ENCODE measurements around the gene AFG3L2. TPM values are rescaled to one million over a fixed set of nuclear protein-coding genes. Genes with fewer than 3 reads are reported as not detected.
A peak's percentile ranks its signal among the peaks of the same experiment; 100 is the strongest.
"Not testable (repeated sequence)": the region's sequence is repeated elsewhere in the genome, so short reads cannot be mapped to it uniquely, and the experiment has no call there.

AFG3L2 gene
- polyA plus RNA-seq, 3 donors = 66.3 to 77.8 (median 66.5) TPM

DNA sequence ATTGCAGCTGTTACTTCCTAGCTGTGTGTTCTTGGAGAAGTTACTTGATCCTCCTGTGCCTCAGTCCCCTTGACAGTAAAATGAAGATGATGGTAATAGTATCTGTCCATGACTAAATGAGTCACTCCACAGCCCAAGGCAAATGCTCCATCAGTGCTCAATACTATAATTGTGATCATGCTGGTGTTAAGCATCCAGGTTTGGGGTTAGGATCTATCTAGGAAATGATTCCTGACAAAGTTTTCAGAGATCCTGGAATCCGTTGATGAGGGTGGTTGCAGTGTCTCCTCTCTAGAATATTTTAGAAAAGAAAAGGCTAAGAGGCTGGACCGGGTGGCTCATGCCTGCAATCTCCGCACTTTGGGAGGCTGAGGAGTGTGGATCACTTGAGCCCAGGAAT, 28.0 kb upstream of the AFG3L2 start:
- DNase-seq (ENCODE audit: extremely low read depth in 1 of 11, low read depth in 9 of 11, low spot score in 4 of 11) = no peak

DNA sequence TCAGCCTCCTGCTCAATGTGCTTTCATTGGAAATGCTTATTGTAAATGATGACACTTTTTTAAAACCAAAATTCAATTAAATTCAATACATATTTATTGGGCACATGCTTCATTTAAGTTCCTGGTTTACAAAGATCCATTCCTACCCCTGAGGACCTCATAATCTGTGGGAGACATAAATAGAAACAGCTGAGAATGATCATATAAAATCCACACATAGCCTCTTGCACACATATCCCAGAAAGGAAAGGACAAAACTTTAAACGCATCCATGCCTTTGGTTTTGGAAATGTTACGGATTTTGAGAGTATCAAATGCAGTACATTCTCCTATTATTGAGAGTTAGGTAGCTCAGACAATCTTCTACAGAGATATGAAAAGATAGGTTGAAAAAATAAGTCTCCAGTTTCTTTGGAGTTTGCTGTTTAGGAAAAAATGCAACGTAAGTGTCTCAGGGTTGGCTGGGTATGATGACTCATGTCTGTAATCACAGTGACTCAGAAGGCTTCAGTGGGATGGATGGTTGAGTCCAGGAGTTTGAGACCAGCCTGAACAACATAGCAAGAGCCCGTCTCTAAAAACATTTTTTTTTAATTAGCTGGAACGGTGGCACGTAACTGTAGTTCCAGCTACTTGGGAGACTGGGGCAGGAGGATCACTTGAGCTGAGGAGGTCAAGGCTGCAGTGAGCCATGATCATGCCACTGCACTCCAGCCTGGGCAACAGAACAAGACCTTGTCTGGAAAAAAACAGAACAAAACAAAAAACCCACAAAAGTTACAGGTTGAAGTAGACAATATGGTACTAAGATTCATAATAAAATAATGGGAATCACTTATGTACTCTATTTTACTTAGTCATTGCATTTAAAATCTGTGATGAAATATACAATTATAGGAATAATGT, 26.8 kb upstream of the AFG3L2 start:
- no peak for DNase-seq (ENCODE audit: extremely low read depth in 1 of 11, low read depth in 9 of 11, low spot score in 4 of 11)

GRCh38 chr18:12401881-12402280, 24.9 kb upstream of the AFG3L2 start:
- DNase-seq (ENCODE audit: extremely low read depth in 1 of 11, low read depth in 9 of 11, low spot score in 4 of 11) = no peak

DNA sequence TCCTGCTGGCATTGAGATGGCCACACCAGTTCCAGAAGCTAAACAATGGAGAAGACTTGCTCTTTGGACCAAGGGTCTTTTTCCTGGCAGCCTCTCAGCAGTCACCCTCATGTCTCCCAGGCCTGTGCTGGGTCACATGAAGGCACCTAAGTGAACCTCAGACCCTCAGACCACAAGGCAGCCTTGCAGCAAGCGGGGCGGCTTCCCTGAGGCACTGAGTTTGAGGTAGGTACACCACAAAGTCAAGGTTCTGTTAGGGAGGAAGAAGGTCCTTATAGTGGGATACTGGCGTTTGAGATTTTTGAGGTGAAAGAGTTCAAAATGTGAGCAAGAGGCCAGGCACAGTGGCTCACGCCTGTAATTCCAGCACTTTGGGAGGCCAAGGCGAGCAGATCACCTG, 22.2 kb upstream of the AFG3L2 start:
- no peak for DNase-seq (ENCODE audit: extremely low read depth in 1 of 11, low read depth in 9 of 11, low spot score in 4 of 11)

DNA sequence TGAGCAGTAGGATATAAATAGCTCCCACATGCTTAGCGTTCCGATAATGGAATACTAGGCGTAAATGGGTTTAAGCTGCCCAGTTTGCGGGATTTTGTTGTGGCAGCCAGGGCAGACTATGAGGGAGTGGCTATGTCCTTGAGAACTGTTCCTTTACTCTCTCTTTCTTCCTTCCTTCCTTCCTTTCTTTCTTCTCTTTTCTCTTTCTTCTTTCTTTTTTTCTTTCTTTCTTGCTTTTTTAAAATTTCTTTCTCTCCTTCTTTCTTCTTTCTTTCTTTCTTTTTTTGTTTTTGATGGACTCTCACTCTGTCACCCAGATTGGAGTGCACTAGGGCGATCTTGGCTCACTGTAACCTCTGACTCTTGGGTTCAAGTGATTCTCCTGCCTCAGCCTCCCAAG, 21.6 kb upstream of the AFG3L2 start:
- no peak for DNase-seq (ENCODE audit: extremely low read depth in 1 of 11, low read depth in 9 of 11, low spot score in 4 of 11)

- DNase-seq (ENCODE audit: extremely low read depth in 1 of 11, low read depth in 9 of 11, low spot score in 4 of 11) = no peak
Observed at GRCh38 chr18:12397793-12398192, 20.8 kb upstream of the AFG3L2 start.

DNA sequence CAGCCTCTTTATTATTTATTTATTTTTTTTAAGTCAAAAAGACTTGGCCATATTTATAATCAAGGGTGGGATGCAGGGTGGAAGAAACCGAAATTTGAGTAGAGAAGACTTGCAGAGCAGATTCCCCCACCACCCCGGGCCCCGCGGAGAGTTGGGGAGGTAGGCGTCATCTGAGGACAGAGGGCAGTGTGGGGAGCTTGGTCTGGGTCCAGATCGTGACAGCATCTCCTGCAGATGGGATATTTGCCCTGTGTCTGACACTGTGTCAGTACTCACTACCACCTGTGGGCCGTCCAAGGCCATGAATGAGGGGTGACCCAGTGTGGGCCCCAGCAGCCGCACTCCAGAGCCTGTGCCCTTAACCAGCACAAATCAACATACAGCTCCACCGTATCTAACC, 20.2 kb upstream of the AFG3L2 start:
- DNase-seq (ENCODE audit: extremely low read depth in 1 of 11, low read depth in 9 of 11, low spot score in 4 of 11) = no peak

DNA sequence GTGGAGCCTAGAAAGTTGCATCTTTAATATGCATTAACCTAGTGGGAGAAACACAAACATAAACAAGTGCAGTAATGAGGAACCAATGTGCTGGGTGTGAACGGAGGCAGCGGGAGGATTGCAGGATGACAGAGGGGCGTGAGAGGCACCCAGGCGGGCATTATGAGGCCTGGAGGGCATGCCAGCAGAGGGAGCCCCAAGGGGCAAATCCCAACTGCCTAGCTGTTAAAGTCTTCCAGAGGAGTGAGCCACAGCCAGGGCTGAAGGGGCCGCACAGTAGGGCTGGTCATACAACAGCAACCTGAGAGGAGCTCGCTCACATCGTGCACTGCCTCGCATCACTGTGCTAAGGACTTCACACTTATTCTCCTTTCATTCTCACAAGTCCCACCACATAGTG, 17.4 kb upstream of the AFG3L2 start:
- DNase-seq (ENCODE audit: extremely low read depth in 1 of 11, low read depth in 9 of 11, low spot score in 4 of 11) = no peak

- DNase-seq (ENCODE audit: extremely low read depth in 1 of 11, low read depth in 9 of 11, low spot score in 4 of 11) = no peak
Observed at GRCh38 chr18:12393998-12394397, 17.0 kb upstream of the AFG3L2 start.

- DNase-seq (ENCODE audit: extremely low read depth in 1 of 11, low read depth in 9 of 11, low spot score in 4 of 11) = no peak
Observed at GRCh38 chr18:12393510-12393909, 16.5 kb upstream of the AFG3L2 start.

DNA sequence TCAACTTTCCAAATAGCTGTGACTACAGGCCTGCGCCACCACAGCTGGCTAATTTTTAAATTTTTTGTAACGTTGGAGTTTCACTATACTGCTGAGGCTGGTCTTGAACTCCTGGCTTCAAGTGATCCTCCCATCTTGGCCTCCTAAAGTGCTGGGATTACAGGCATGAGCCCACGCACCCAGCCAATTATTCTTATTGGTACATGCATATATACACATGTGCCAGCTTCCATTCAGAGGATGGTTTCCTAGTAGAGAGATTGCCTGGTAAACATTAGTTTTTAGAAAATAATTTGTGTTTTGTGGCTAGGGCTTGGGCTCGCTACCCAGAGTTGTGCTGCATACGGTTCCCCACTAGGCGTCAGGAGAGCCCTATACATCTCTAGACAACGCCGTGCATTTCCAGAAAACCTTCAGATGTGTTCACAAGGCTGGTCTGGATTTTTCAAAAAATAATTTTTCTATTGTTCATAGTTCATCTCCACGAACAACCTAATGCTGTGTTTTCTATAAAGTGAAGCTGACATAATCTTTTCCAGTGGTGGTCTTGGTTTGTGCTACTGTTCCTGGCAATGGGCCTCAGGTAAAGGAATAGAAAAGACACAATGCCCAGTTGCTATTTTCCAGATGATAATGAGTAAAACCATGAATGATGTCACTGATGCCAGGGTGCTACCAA, 14.6 kb upstream of the AFG3L2 start:
- peak in 5 of 11 donors; percentile 44 to 57 (median 49) for DNase-seq (ENCODE audit: extremely low read depth in 1 of 11, low read depth in 9 of 11, low spot score in 4 of 11)

GRCh38 chr18:12388442-12388841, 11.4 kb upstream of the AFG3L2 start:
- DNase-seq (ENCODE audit: extremely low read depth in 1 of 11, low read depth in 9 of 11, low spot score in 4 of 11) = no peak

- DNase-seq (ENCODE audit: extremely low read depth in 1 of 11, low read depth in 9 of 11, low spot score in 4 of 11) = no peak
Observed at GRCh38 chr18:12384261-12384660, 7.2 kb upstream of the AFG3L2 start.

- DNase-seq (ENCODE audit: extremely low read depth in 1 of 11, low read depth in 9 of 11, low spot score in 4 of 11) = not testable (repeated sequence)
Observed at GRCh38 chr18:12383759-12384158, 6.7 kb upstream of the AFG3L2 start.

DNA sequence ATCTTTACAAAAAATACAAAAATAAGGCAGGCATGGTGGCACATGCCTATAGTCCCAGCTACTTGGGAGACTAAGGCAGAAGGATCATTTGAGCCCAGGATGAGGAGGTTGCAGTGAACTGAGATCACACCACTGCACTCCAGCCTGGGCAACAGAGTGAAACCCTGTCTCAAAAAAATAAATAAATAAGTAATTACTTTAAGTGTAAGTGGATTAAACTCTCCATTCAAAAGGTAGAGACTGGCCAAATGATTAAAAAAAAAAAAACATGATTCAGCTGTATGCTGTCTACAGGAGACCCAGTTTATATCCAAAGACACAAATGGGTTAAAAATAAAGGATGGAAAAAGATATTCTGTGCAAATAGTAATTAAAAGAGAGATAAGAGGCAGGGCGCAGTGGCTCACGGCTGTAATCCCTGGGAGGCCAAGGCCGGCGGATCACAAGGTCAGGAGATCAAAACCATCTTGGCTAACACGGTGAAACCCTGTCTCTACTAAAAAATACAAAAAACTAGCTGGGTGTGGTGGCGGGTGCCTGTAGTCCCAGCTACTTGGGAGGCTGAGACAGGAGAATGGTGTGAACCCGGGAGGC, 5.3 kb upstream of the AFG3L2 start:
- DNase-seq (ENCODE audit: extremely low read depth in 1 of 11, low read depth in 9 of 11, low spot score in 4 of 11) = not testable (repeated sequence)

DNA sequence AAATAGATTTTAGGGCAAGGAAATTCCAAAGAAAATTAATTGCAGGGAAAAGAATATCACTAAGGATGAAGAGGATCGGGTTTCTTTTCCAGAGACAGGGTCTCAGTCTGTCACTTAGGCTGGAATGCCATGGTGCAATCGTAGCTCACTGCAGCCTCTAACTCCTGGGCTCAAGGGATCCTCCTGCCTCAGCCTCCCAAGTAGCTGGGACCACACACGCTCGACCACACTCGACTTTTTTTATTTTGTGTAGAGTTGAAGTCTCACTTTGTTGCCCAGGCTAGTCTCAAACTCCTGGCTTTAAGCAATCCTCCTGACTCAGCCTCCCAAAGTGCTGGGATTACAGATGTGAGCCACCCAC, 1.2 kb upstream of the AFG3L2 start:
- peak in 3 of 11 donors; percentile 8 to 19 (median 13) for DNase-seq (ENCODE audit: extremely low read depth in 1 of 11, low read depth in 9 of 11, low spot score in 4 of 11)

GRCh38 chr18:12377556-12378197, 650 bp upstream of the AFG3L2 start:
- peak in 1 of 11 donors; percentile 92 for DNase-seq (ENCODE audit: extremely low read depth in 1 of 11, low read depth in 9 of 11, low spot score in 4 of 11)

DNA sequence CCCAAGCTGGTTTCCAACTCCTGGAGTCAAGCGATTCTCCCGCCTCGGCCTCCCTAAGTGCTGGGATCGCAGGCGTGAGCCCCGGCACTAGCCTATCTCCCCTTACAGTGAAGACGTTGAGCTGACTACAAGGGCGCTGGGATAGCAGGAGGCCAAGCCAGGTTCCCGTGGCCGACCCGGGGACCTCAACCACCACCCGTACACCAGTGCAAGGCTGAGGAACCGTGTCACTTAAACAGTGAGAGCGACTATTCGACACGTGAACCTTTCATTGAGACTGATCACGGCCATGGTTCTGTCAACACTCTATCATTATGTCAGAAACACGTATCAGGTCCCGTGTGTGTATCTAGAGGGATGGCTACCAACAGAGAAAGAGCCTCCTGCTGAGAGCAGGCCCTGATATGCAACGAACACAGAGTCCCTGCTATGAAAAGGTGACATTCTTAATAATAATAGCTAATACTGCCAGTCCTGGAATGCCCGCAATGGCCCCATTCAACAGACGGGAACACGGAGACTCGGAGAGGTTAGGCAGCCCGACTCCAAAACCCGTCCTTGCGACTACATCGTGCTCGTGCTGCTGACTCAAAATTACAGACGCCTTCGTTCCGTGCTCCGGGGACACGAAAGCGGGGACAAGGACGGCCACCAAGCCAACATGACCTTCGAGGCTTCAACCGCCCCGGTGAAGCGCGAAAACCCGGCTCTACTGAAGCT, 833 bp downstream of the AFG3L2 start:
- peak in 3 of 11 donors; percentile 8 to 33 (median 12) for DNase-seq (ENCODE audit: extremely low read depth in 1 of 11, low read depth in 9 of 11, low spot score in 4 of 11)

DNA sequence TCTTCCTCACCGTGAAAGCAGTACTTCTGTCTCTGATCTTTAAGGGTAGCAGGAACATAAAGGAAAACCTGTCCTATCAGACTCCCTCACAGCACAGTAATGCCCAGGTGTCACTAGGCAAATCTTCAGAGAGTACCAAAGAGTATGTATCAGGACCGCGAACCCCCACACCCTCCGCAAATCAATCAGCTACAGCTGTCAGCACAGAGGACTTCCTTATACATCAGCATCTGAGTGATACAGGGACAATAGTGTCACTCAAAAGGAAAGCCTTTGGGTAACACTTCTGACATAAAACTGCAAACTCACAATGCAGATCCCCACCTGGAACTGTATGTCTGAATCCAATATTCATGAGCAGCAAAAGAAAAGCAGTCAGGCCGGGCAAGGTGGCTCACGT, 2.6 kb downstream of the AFG3L2 start:
- DNase-seq (ENCODE audit: extremely low read depth in 1 of 11, low read depth in 9 of 11, low spot score in 4 of 11) = no peak
